ENCODE measurements around the gene TSC22D1.
"Not testable (repeated sequence)": the region's sequence is repeated elsewhere in the genome, so short reads cannot be mapped to it uniquely, and the experiment has no call there.

Gene TSC22D1

GRCh38 chr13:44555207-44555606 is 20.9 kb downstream of the TSC22D1 start:
- no peak for DNase-seq
- no peak for TF ChIP-seq POLR2A (IDR thresholded peaks at IDR 0.05; ENCODE audit: low read length)
- TF ChIP-seq GATA1 (IDR thresholded peaks at IDR 0.05; ENCODE audit: low read depth, low read length), result no peak

- no peak for DNase-seq
- TF ChIP-seq POLR2A (IDR thresholded peaks at IDR 0.05; ENCODE audit: low read length) (no peak), GATA1 (IDR thresholded peaks at IDR 0.05; ENCODE audit: low read depth, low read length) (no peak)
These were observed 26.7 kb downstream of the TSC22D1 start for GRCh38 chr13:44549476-44549875.

GRCh38 chr13:44546164-44546563 is 30.0 kb downstream of the TSC22D1 start:
- no peak for DNase-seq
- TF ChIP-seq POLR2A (IDR thresholded peaks at IDR 0.05; ENCODE audit: low read length), result no peak
- no peak for TF ChIP-seq GATA1 (IDR thresholded peaks at IDR 0.05; ENCODE audit: low read depth, low read length)

- TF ChIP-seq POLR2A (IDR thresholded peaks at IDR 0.05; ENCODE audit: low read length) (no peak), GATA1 (IDR thresholded peaks at IDR 0.05; ENCODE audit: low read depth, low read length) (no peak)
- no peak for DNase-seq
These were observed 32.8 kb downstream of the TSC22D1 start for GRCh38 chr13:44543369-44543768.

- no peak for TF ChIP-seq GATA1 (IDR thresholded peaks at IDR 0.05; ENCODE audit: low read depth, low read length)
- TF ChIP-seq POLR2A (IDR thresholded peaks at IDR 0.05; ENCODE audit: low read length), result no peak
- DNase-seq, result no peak
These were observed 33.8 kb downstream of the TSC22D1 start for GRCh38 chr13:44542361-44542760.

- DNase-seq, result no peak
- no peak for TF ChIP-seq POLR2A (IDR thresholded peaks at IDR 0.05; ENCODE audit: low read length)
- no peak for TF ChIP-seq GATA1 (IDR thresholded peaks at IDR 0.05; ENCODE audit: low read depth, low read length)
These were observed 34.5 kb downstream of the TSC22D1 start for GRCh38 chr13:44541601-44542000.

GRCh38 chr13:44540761-44541434 is 35.2 kb downstream of the TSC22D1 start:
- DNase-seq, result no peak
- no peak for TF ChIP-seq GATA1 (IDR thresholded peaks at IDR 0.05; ENCODE audit: low read depth, low read length)
- TF ChIP-seq POLR2A (IDR thresholded peaks at IDR 0.05; ENCODE audit: low read length), result no peak

GRCh38 chr13:44537248-44537647 is 38.9 kb downstream of the TSC22D1 start:
- DNase-seq, result no peak
- TF ChIP-seq GATA1 (IDR thresholded peaks at IDR 0.05; ENCODE audit: low read depth, low read length), result no peak
- TF ChIP-seq POLR2A (IDR thresholded peaks at IDR 0.05; ENCODE audit: low read length), result no peak

- TF ChIP-seq POLR2A (IDR thresholded peaks at IDR 0.05; ENCODE audit: low read length), result no peak
- TF ChIP-seq GATA1 (IDR thresholded peaks at IDR 0.05; ENCODE audit: low read depth, low read length), result no peak
- no peak for DNase-seq
These were observed 52.7 kb downstream of the TSC22D1 start for GRCh38 chr13:44523146-44524015.

GRCh38 chr13:44519642-44520041 is 56.5 kb downstream of the TSC22D1 start:
- TF ChIP-seq GATA1 (IDR thresholded peaks at IDR 0.05; ENCODE audit: low read depth, low read length), result no peak
- TF ChIP-seq POLR2A (IDR thresholded peaks at IDR 0.05; ENCODE audit: low read length), result no peak
- DNase-seq, result no peak

- DNase-seq, result no peak
- TF ChIP-seq POLR2A (IDR thresholded peaks at IDR 0.05; ENCODE audit: low read length), result no peak
- no peak for TF ChIP-seq GATA1 (IDR thresholded peaks at IDR 0.05; ENCODE audit: low read depth, low read length)
These were observed 59.4 kb downstream of the TSC22D1 start for GRCh38 chr13:44516771-44517170.

- DNase-seq, result no peak
- TF ChIP-seq GATA1 (IDR thresholded peaks at IDR 0.05; ENCODE audit: low read depth, low read length), result no peak
- no peak for TF ChIP-seq POLR2A (IDR thresholded peaks at IDR 0.05; ENCODE audit: low read length)
These were observed 61.9 kb downstream of the TSC22D1 start for GRCh38 chr13:44514278-44514677.

- not testable (repeated sequence) for DNase-seq
These were observed 66.3 kb downstream of the TSC22D1 start for GRCh38 chr13:44509853-44510252.

- DNase-seq, result peak in 1 of 2 experiments; percentile 14
These were observed 67.5 kb downstream of the TSC22D1 start for GRCh38 chr13:44508562-44509077.

More at GRCh38 chr13:44508562-44509077, 67.5 kb downstream of the TSC22D1 start:
- TF ChIP-seq POLR2A (IDR thresholded peaks at IDR 0.05; ENCODE audit: low read length) (no peak), GATA1 (IDR thresholded peaks at IDR 0.05; ENCODE audit: low read depth, low read length) (no peak)
